Measurements from ENCODE around the gene PLPP4.

- TF ChIP-seq CTCF (conservative IDR thresholded peaks at IDR 0.05; ENCODE audit: low read depth, low read length) (no peak), EZH2phosphoT487 (IDR thresholded peaks at IDR 0.05; ENCODE audit: borderline replicate concordance, low read length) (no peak), EZH2 (IDR thresholded peaks at IDR 0.05; ENCODE audit: low read length, unreplicated experiment) (no peak)
Observed at GRCh38 chr10:120555436-120555835, 98.4 kb downstream of the PLPP4 start.

All from PC-3 (cell line).